ES-I3 (cell line): ENCODE measurements around the gene NRIP1.
"Not testable (repeated sequence)": the region's sequence is repeated elsewhere in the genome, so short reads cannot be mapped to it uniquely, and the experiment has no call there.

Source experiments
- H3K36me3 ChIP-seq: 2 replicates; pipeline ENCODE4 v1.6.1; 2013; ENCODE audit warnings: mild to moderate bottlenecking, low read length, control low read depth, moderate library complexity; ENCODE audit not compliant: insufficient read depth
- H3K4me1 ChIP-seq: 2 replicates; pipeline ENCODE4 v1.6.1; 2013; ENCODE audit warnings: mild to moderate bottlenecking, control low read depth, low read length; ENCODE audit not compliant: insufficient read depth
- H3K9ac ChIP-seq: 2 replicates; pipeline ENCODE4 v1.6.1; 2013; ENCODE audit warnings: low read depth, mild to moderate bottlenecking, low read length, moderate library complexity
- H3K9me3 ChIP-seq: 2 replicates; pipeline ENCODE4 v1.6.1; 2013; ENCODE audit warnings: mild to moderate bottlenecking, low read length, moderate library complexity; ENCODE audit not compliant: control insufficient read depth, insufficient read depth

Gene NRIP1

DNA sequence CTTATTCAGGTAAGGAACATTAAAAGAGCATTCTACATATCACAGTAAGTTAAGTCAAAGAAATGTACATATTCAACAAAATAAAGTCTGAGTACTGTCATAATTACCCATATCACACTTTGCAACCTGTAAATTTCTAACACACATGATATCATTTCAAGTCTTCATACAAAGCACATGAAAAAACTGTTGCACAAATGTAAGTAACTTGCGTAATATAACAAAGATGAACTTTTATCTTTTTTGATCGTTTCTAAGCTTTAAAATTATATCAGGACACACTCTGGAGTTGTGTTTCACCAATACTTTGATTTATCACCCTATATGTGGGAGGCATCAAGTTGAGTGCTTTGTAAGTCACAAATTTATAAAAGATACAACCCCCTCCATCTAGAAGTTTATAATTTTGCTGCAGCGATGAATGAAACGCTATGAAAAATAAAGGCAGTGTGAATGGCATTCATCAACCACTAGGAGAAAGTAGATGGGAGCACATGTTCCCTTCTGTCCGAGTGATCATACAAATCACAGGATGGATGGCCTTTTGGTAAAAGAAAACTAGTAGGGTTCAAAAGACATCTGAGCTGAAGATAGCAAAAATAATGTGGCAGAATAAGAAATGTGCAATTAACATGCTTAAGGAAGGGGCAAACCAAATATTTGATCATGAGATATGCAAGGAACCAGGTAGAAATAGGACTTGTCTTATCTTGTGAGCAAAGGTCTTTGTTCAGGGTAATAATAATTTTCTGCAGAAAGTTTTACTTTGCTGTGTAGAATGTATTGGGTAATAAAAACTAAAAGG lies 27.5 kb downstream of the NRIP1 start:
- Histone ChIP-seq H3K9ac (no peak overlapping the region), H3K36me3 (no peaks in the 10 kb centered on the region), H3K9me3 (no peaks in the 10 kb centered on the region), H3K4me1 (peaks cover 5% of the 10 kb centered on the region; the same call in 1 of the 2 replicates)

GRCh38 chr21:15036189-15036588 lies 28.6 kb downstream of the NRIP1 start:
- Histone ChIP-seq H3K9ac (no peak overlapping the region), H3K36me3 (no peaks in the 10 kb centered on the region), H3K4me1 (peaks cover 5% of the 10 kb centered on the region; the same call in 1 of the 2 replicates), H3K9me3 (no peaks in the 10 kb centered on the region)

DNA sequence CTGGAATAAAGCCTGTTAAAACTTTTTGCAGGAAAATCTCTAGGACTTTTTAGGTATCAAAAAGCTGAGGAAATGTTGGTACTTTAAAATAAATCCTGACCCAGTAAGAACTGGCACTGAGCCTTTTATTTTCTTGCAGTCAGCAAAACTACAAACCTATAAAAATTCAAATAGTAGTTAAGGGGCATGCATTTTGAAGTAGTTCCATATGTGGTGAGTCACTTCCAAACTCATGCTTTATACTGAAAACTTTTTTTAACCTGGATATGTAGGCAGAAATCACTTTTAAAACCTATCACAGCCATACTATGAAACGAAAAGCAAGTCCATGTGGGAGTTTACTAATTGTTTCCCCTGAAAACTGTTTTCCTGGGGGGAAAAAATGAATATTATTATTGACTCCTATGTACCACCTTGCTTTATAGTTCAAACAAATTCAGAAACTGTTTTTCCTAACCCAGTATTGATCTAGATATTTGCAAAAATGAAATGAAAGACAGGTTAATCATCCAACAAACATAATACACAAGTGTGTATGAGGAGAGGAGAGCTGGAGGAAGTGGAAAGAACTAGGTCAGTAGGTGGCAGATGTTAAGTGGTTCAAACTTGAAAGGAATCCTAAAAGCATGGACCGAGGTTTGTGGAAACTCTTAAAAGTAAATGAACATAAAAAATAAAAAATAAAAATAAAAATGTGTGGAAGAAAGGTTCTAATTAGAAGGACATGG lies 30.5 kb downstream of the NRIP1 start:
- Histone ChIP-seq H3K4me1 (peaks cover 6% of the 10 kb centered on the region), H3K36me3 (no peaks in the 10 kb centered on the region), H3K9ac (no peak overlapping the region), H3K9me3 (no peaks in the 10 kb centered on the region)

GRCh38 chr21:15031790-15032357 lies 32.9 kb downstream of the NRIP1 start:
- Histone ChIP-seq H3K36me3 (no peaks in the 10 kb centered on the region), H3K4me1 (peaks cover 12% of the 10 kb centered on the region), H3K9ac (no peak overlapping the region), H3K9me3 (no peaks in the 10 kb centered on the region)

DNA sequence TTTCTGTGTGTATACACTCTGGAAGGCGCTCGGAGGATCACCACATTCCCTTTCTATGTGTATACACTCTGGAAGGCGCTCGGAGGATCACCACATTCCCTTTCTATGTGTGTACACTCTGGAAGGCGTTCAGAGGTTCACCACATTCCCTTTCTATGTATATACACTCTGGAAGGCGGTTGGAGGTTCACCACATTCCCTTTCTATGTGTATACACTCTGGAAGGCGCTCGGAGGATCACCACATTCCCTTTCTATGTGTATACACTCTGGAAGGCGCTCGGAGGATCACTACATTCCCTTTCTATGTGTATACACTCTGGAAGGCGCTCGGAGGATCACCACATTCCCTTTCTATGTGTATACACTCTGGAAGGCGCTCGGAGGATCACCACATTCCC lies 33.4 kb downstream of the NRIP1 start:
- H3K9me3 ChIP-seq, H3K9ac ChIP-seq, H3K36me3 ChIP-seq: not testable (repeated sequence)
- H3K4me1 ChIP-seq: peaks cover 12% of the 10 kb centered on the region

GRCh38 chr21:15030861-15031260 lies 33.9 kb downstream of the NRIP1 start:
- H3K9ac ChIP-seq, H3K36me3 ChIP-seq, H3K9me3 ChIP-seq: not testable (repeated sequence)
- peaks cover 12% of the 10 kb centered on the region for H3K4me1 ChIP-seq

- H3K9ac ChIP-seq: no peak overlapping the region
Measured at GRCh38 chr21:15029077-15029476, 35.7 kb downstream of the NRIP1 start.

GRCh38 chr21:15028186-15028585 lies 36.6 kb downstream of the NRIP1 start:
- H3K9ac ChIP-seq: no peak overlapping the region
- H3K36me3 ChIP-seq: no peaks in the 10 kb centered on the region
- no peaks in the 10 kb centered on the region for H3K9me3 ChIP-seq
- H3K4me1 ChIP-seq: peaks cover 7% of the 10 kb centered on the region

More at GRCh38 chr21:15029077-15029476, 35.7 kb downstream of the NRIP1 start:
- Histone ChIP-seq H3K4me1 (peaks cover 8% of the 10 kb centered on the region), H3K9me3 (no peaks in the 10 kb centered on the region), H3K36me3 (no peaks in the 10 kb centered on the region)

DNA sequence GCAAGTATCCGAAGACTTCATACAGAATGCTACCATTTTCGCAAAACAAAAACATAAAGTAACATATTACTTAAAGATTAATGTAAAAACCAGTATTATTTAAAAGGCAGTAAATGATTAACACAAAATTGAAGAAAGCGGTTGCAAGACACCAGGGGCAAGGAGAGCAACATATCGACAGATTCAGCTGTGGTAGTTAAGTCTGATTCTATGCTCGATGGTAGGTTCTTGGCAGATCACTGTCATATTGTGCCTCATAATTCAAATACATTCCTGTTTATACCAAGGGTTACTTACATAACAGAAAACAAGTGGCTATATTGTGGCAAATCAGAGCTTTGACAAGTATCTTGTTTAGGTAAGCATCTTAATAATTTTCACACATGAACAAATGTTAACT lies 37.7 kb downstream of the NRIP1 start:
- Histone ChIP-seq H3K4me1 (peaks cover 7% of the 10 kb centered on the region), H3K9ac (no peak overlapping the region), H3K36me3 (no peaks in the 10 kb centered on the region), H3K9me3 (no peaks in the 10 kb centered on the region)

- peaks cover 7% of the 10 kb centered on the region for H3K4me1 ChIP-seq
- no peak overlapping the region for H3K9ac ChIP-seq
- no peaks in the 10 kb centered on the region for H3K36me3 ChIP-seq
- no peaks in the 10 kb centered on the region for H3K9me3 ChIP-seq
Measured at GRCh38 chr21:15026370-15026769, 38.4 kb downstream of the NRIP1 start.

- peaks cover under 1% of the 10 kb centered on the region; the same call in 1 of the 2 replicates for H3K4me1 ChIP-seq
- H3K9me3 ChIP-seq: no peaks in the 10 kb centered on the region
- H3K9ac ChIP-seq: no peak overlapping the region
- no peaks in the 10 kb centered on the region for H3K36me3 ChIP-seq
Measured at GRCh38 chr21:15023776-15024175, 41.0 kb downstream of the NRIP1 start.

DNA sequence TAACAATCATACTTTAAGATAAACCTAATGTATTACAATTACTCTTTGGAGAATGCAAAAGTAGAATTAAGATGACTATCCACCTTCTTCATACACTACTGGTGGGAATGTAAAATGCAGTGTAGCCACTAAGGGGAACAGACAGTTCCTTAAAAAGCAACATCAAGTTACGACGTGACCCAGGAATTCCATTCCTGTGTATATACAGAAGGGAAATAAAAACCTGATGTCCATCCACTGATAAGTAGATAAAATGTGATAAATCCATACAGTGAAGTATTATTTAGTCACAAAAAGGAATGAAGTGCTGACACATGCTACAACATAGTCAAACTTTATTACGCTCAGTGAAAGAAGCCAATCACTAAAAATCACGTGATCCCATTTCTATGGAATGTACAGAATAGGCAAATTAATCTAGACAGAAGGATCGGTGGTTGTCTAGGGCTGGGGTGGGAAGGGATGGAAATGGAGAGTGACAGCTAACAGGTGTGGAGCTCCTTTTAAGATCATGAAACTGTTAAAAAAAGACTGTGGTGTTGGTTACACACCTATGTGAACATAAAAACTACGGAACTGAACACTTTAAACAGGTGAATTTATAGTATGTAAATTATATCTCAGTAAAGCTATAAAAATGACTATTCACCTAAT lies 42.1 kb downstream of the NRIP1 start:
- no peaks in the 10 kb centered on the region for H3K4me1 ChIP-seq
- no peaks in the 10 kb centered on the region for H3K9me3 ChIP-seq
- H3K36me3 ChIP-seq: no peaks in the 10 kb centered on the region
- H3K9ac ChIP-seq: no peak overlapping the region

- Histone ChIP-seq H3K9me3 (no peaks in the 10 kb centered on the region), H3K4me1 (no peaks in the 10 kb centered on the region), H3K9ac (no peak overlapping the region), H3K36me3 (no peaks in the 10 kb centered on the region)
Measured at GRCh38 chr21:15020797-15021196, 44.0 kb downstream of the NRIP1 start.

- Histone ChIP-seq H3K36me3 (no peaks in the 10 kb centered on the region), H3K4me1 (no peaks in the 10 kb centered on the region), H3K9me3 (no peaks in the 10 kb centered on the region), H3K9ac (no peak overlapping the region)
Measured at GRCh38 chr21:15018382-15018781, 46.4 kb downstream of the NRIP1 start.
